GM21360 (cell line): ENCODE measurements around the gene C1QTNF1.
"Not testable (repeated sequence)": the region's sequence is repeated elsewhere in the genome, so short reads cannot be mapped to it uniquely, and the experiment has no call there.

ENCODE experiments used
- ATAC-seq: cut with Tn5 transposase; IDR thresholded peaks from one replicate; pipeline ENCODE4 v1.9.1; 2021; ENCODE audit warnings: mild to moderate bottlenecking, moderate library complexity; ENCODE audit not compliant: unreplicated experiment

Gene C1QTNF1

DNA sequence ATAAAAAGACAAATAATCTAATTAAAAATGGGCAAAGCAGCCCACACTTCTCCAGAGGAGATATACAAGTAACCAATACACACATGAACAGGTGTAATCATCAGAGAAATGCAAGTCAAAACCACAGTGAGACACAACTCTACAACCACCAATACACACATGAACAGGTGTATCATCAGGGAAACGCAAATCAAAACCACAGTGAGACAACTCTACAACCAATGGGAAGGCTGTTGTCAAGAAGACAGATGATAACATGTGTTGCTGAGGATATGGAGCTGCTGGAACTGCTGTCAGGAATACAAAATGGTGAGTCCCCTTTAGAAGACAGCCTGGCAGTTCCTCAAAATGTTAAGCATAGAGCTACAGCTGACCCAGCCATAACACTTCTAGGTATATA lies 28.2 kb downstream of the C1QTNF1 start:
- no peak for ATAC-seq

DNA sequence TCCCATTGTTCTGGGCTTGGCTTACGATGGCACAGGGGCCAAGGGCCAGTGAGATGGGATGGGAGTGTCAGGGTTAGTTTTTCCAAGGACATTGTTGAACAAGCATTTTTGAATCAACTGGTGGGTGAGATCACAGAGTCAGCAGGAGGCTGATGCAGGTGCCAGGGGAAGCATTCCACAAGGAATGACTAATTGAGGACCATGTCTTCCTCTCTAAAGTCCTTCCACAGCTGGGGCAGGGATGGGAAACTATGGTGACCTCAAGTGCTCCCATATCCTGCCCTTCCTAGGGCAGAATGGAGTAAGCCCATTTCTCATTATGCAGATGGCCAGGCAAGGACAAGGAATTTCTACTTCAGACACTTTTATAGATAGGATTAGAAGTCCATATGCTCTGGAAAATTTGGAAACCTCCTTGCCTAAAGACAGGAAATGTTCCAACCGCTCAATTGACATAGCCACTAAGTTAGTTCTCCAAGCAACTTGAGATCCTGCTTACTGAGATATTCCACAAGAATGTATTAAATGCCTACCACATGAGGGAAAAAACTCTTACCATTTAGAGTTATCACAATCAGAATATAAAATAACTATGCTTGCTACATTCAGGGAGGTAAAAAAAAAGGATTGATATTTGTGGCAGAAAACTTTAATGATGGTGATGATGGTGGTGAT lies 29.4 kb downstream of the C1QTNF1 start:
- no peak for ATAC-seq

DNA sequence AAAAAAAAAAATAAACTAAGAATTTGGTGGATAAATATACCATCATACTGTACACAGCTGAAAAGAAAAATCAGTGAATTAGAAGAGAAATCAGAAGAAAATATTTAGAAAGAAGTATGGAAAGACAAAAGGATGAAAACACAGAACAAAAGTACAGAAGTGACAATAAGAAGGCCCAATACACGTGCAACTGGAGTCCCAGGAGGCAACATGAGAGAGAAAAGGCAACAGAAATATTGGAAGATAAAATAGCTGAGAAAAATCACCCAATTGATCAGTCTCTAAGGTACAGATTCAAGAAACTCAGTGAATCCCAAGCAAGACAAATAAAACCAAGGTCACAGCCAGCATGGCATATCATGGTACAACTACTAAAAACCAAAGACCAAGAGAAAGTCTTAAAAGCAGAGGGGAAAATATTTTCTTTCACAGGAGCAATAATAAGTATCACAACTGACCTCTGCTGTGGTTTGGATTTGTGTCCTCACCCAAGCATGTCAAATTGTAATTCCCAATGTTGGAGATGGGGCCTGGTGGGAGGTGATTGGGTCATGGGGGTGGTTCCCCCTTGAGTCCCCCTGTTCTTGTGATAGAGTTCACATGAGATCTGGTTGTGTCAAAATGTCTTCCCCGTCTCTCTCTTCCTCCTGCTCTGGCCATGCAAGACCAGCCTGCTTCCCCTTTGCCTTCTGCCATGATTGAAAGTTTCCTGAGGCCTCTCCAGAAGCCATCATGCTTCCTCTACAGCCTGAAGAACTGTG lies 30.4 kb downstream of the C1QTNF1 start:
- no peak for ATAC-seq

DNA sequence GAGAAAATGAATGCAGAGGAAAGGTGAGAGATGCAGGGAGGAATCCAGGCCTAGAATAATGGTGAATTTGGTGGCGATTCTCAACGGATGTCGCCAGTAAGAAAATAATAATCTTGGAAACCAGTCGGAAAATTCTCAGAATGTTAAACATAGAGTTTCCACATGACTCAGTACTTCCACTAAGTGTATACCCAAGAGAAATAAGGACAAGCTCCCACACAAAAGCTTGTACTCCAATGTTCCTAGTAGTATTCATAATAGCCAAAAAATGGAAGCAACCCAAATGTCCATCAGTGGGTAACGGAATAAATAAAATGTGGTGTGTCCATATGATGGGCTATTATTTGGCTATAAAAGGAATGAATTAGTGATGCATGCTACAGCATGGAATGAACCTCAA lies 31.2 kb downstream of the C1QTNF1 start:
- no peak for ATAC-seq

DNA sequence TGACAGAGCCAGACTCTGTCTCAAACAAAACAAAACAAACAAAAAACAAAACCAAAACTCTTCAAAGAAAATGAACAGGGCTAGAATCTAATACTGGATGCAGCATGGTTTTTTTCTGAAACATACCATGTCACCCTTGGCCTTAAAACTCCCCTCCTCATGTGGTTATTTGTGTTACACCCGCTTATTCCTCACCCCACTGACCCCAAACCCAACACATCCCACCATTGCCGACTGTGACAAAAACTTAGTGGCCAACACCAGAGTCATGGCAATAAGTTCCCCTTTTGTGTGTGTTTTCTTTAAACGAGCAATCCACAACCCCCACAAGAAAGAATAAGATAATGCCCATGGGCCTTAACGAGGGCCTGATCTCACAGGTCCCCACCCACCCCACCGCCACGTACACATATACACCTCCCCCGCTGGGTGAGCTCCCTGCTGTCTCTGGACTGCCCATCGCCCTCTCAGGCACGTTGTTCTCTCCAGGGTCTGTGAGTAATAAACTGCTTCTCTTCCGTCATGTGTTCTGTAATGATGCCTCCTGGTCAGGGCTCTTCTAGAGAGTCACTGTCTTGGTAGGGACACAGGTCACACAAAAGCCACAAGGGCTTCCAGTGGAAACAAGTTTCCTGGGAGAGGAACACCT lies 33.9 kb downstream of the C1QTNF1 start:
- no peak for ATAC-seq

DNA sequence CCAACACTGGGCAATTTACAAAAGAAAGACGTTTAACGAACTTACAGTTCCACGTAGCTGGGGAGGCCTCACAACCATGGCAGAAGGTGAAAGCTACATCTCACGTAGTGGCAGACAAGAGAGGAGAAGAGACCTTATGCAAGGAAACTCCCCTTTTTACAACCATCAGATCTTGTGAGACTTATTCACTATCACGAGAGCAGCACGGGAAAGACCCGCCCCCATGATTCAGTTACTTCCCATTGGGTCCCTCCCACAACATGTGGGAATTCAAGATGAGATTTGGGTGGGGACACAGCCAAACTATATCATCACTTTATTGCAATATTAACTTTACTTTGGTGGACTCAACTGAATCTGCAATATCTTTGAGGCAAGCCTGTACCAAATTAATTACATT lies 38.7 kb downstream of the C1QTNF1 start:
- no peak for ATAC-seq

DNA sequence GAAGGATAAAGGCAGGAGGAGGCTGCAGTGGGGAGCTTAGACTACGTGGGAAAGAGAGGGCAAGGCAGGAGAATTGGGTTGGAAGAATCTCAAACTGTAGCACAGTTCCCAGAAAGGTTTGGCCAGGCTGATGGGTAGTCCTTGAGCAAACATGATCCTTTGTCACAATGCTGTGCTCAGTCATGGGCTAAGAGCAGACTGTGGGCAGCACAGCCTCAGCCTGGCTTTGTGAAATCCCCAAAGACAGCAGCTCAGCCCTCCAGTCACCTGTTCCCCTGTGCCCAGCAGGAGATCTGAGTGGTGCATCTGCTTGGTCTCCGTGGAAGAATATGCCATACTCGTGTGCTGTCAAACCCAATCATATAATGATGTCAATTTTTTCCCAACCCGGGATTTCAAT lies 40.1 kb downstream of the C1QTNF1 start:
- no peak for ATAC-seq

DNA sequence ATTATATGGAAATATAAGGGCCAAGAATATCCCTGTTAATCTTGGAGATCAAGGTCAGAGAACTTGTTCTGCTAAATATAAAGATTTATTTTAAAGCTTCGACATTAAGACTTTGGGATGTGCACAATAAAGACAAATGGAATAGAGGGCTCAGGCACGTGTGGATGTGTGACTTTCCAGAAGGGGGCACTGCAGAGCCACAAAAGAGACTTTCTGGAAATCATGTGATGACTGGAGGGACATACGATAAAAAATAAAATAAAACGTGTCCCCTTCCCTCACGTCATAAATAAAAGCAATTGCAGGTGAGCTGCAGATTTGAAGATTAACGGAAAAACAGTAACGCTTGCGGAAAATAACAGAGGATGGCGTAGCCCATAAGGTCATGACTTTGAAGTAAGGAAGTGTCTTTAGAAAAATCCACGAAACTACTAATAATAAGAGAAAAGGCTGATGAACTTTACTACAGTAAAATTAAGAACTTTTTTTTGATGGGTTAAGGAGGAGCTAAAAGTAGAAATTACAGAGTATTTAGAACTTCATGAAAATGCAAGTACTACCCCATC lies 41.2 kb downstream of the C1QTNF1 start:
- ATAC-seq = no peak

DNA sequence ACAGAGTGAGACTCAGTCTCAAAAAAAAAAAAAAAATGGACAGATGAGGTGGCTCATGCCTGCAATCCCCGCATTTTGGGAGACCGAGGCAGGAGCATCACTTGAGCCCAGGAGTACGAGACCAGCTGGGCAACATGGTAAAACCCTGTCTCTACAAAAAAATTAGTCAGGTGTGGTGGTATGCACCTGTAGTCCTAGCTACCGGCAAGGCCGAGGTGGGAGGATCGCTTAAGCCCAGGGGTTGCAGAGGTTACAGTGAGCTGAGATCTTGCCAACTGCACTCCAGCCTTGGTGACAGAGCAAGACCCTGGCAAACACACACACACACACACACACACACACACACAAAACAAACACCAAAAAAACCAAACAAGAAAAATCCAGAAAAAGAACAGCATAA lies 43.0 kb downstream of the C1QTNF1 start:
- no peak for ATAC-seq

DNA sequence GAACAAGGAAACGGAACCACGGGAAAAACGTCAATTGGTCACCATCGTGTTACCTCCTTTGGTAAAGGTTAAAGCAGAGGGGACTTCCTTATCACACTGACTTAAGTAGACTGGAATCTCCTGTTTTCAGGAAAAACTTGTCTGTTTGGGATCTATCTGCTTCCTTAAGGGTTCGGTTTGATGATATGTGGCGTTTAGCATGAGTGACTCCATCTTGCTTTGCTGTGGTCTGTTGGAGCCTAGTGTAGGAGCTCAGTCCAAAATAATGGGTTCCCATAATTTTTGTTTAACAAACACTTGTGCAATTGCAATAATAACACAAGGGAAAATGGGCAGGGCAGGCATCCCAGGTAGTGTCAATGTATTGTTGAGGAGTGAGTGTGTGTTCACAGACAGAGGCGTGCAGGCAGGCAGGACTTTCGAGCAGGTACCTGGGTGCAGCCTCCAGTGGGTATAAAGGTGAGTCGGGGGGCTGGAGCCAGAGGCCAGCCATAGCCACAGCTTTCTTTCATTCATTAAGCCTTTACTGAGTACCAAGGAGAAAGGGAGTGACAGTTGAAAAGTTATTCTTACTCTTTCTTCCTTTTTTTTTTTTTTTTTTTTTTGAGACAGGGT lies 46.4 kb downstream of the C1QTNF1 start:
- no peak for ATAC-seq

DNA sequence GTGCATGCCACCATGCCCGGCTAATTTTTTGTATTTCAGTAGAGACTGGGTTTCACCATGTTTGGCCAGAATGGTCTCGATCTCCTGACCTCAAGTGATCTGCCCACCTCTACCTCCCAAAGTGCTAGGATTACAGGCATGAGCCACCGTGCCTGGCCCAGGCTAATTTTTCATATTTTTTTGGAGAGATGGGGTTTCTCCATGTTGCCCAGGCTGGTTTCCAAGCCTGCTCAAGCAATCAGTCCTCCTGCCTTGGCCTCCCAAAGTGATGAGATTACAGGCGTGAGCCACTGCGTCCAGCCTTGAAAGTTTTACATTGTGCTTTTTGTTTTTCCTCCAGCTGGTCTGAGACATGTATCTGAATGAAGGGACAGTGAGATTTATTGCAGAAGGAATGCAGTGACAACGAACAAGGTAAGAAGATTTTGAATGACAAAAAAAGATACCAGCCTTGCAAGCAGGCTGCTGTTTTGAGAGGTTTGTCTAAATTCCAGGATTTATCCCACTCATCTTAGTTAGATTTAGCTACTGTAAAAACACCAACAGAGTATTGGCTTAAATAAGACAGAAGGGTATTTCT lies 47.3 kb downstream of the C1QTNF1 start:
- no peak for ATAC-seq

DNA sequence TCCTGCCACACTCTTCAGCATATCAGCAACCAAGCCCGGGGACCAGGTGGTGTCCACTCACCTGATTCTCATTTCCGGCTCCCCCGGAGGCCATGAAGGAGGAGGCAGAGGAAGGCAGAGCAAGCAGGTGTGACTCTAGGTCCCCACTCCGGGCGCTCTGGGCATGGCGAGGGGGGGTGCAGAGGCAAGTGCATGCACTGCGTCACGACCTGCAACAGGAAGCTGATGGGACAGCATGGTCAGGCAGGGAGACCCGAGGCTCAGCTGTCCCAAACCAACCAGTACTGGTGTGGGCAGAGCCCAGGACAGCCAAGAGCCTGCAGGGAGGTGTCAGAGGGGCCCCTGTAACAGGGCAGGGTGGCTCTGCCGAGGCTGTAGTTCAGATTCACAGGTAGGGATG lies 48.6 kb downstream of the C1QTNF1 start:
- no peak for ATAC-seq

DNA sequence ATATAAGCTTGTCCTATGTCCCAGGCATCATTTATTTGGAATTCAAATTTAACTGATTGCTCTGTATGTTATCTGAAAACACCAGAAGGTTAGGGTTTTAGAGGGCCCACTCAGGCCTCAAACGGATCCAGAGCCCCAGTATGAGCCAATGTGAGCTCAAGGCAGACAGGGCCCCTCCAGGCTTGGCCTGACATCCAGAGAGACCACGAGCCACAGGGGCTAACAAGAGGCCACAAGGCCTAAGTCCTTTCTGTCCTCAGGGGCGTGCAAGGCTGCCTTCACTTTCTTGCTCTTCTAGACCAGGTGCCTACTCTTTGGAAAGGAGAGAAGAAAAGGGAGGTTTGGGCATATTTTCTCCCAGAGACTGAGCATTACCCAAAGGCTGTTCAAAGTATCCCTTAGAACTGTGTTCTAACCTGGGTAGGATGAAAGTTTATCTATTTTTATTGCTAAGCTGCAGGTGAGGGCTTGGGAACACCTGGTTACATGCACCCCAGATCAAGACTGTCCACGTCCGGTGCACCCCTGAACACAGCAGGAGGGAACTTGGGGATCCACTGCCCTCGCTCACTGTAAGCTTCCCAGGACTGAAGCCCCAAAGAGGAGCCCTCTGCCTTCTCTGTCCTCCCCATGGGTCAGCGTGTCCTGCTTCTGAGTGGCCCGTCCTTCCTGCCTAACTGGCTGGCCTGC lies 49.2 kb downstream of the C1QTNF1 start:
- ATAC-seq = no peak

DNA sequence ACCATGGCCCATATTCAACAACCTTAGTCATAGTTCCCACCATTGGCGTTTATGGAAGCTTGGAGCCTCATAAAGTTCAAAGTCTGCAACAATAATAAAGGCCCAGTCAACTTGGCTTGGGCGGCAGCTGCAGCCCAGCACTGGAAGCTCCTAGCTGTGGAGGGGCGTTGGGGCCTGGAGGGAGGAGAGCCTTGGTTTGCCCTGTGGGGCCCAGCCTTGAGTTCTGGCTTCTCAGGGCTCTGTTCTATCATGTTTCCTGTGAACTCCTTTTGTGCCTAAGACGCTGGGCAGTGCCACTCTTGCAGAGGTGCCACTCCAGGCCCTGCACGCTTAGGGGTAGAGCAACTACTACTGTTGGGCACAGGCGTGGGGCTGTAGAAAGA lies 49.7 kb downstream of the C1QTNF1 start:
- ATAC-seq = no peak

DNA sequence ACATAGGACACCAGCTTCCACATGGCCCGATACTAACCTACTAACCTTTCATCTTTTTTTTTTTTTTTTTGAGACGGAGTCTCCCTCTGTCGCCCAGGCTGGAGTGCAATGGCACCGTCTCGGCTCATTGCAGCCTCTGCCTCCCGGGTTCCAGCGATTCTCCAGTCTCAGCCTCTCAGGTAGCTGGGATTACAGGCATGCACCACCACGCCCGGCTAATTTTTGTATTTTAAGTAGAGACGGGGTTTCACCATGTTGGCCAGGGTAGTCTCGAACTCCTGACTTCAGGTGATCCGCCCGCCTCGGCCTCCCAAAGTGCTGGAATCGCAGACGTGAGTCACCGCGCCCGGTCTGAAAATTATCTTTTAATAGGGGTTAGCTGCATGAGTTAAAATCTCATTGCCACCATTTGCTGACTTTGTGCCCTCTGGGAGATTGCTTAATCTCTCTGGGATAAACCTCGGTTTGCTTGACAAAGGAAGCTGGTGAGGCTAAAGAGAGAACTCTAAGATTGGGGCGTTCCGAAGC lies 50.2 kb downstream of the C1QTNF1 start:
- ATAC-seq = not testable (repeated sequence)

DNA sequence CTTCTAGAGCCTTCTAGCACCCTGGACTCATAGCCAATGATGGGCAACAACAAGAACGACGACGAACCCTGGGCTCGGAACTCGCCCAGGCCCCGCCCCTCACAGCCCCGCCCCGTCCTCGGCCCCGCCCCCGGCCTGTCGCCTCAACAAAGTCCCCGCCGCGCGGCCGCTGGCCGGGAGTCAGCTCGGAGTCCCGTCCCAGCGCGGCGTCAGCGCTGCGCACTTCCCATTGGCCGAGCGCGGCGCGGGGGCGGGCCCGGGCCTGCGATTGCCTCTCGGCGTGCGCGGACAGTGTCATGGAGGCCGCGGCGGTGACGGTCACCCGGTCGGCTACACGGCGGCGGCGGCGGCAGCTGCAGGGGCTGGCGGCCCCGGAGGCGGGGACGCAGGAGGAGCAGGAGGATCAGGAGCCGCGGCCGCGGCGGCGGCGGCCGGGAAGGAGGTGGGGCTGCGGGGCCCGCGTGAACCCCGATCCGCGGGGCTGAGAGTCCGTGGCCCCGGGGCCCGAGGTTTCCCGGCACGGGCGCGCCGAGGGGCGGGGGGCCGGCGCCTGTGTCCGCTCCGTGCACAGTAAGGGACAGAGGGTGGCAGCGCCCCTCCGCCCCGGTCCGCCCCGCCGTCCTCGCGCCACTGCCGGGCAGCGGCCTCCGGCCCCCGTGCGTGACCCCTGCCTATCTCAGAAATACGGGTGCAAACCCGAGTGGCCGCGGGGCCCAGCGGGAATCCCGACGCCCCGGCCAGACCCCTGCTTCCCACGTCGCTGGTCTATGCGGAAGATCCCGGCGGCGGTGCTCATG lies 50.9 kb downstream of the C1QTNF1 start, which contains the start of gene ENGASE:
TSS of gene ENGASE (plus strand) at position 176 of the 797 bp plus-strand sequence. CDS start at position 297, 121 bp downstream.
- peak; percentile 81 for ATAC-seq

DNA sequence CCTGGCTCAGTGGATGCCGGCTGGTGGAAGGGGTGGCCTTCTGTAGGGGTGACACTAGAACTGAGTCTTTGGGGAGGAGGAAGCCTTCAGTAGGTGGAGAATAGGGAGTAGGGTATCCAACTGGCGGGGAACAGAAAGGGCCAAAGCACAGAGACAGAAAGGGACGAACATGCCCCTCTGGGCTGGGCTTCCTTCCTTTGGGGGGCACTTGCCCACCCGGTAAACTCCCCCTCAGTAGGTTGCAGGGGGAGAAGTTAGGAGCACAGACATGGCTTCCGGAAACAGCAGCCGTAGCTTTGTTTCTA lies 51.4 kb downstream of the C1QTNF1 start:
- no peak for ATAC-seq

DNA sequence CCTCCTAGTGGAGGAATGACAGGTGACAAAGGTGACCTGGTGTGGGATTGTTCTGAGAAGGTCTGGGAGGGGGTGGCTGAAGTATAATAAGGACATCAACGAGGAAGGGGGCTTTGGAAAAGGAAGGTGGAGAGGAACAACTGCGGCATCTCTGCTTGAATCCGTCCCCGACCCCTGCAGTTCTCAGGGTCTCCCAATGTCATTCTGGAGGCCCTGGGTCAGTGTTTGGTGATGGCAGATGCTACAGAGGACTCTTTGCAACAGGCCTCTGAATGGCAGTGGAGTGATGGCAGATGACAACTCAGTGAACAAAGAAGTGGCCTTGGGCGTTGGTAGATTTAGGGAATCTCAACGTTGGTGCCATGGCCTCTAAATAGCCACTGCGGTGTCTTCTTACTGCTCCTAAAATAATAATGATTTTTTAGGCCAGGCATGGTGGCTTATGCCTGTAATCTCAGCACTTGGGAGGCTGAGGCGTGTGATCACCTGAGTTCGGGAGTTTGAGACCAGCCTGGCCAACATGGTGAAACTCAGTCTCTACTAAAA lies 52.0 kb downstream of the C1QTNF1 start:
- no peak for ATAC-seq

DNA sequence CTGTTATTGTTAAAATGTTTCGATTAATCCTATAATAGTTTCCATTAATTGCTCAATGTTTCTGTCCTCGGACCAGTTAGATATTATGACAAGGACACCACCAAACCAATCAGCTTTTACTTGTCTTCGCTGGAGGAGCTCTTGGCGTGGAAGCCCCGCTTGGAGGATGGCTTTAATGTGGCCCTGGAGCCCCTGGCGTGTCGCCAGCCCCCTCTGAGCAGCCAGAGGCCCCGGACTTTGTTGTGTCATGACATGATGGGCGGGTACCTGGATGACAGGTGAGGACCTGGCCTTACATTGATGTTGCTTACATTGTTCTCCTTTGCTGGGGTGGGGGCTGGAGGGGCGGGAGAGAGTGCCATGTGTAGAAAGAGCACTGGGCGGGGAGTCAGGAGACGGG lies 53.6 kb downstream of the C1QTNF1 start:
- ATAC-seq = no peak
